ENCODE measurements around the gene OFD1.

Gene OFD1

GRCh38 chrX:13733506-13733905, 1.0 kb upstream of the OFD1 start:
- TF ChIP-seq CTCF (IDR thresholded peaks at IDR 0.05; ENCODE audit: control insufficient read depth, extremely low read depth, insufficient read depth): no peak
- peak overlapping the region; percentile 80 for H3K4me3 ChIP-seq (ENCODE audit: low read depth, low read length)
- no peak for DNase-seq (ENCODE audit: low read depth)

- no peak for TF ChIP-seq CTCF (IDR thresholded peaks at IDR 0.05; ENCODE audit: control insufficient read depth, extremely low read depth, insufficient read depth)
- no peak for DNase-seq (ENCODE audit: low read depth)
- H3K4me3 ChIP-seq (ENCODE audit: low read depth, low read length): no peak overlapping the region
These were observed 7.1 kb downstream of the OFD1 start for GRCh38 chrX:13741695-13742094.

GRCh38 chrX:13742397-13743176, 8.0 kb downstream of the OFD1 start:
- DNase-seq (ENCODE audit: low read depth): no peak
- no peak overlapping the region for H3K4me3 ChIP-seq (ENCODE audit: low read depth, low read length)
- no peak for TF ChIP-seq CTCF (IDR thresholded peaks at IDR 0.05; ENCODE audit: control insufficient read depth, extremely low read depth, insufficient read depth)

GRCh38 chrX:13747836-13748235, 13.3 kb downstream of the OFD1 start:
- DNase-seq (ENCODE audit: low read depth): no peak
- peak; percentile 25; the same call in 1 of the 2 replicates for TF ChIP-seq CTCF (IDR thresholded peaks at IDR 0.05; ENCODE audit: control insufficient read depth, extremely low read depth, insufficient read depth)
- H3K4me3 ChIP-seq (ENCODE audit: low read depth, low read length): no peak overlapping the region

- no peak overlapping the region for H3K4me3 ChIP-seq (ENCODE audit: low read depth, low read length)
- no peak for DNase-seq (ENCODE audit: low read depth)
- TF ChIP-seq CTCF (IDR thresholded peaks at IDR 0.05; ENCODE audit: control insufficient read depth, extremely low read depth, insufficient read depth): no peak
These were observed 13.9 kb downstream of the OFD1 start for GRCh38 chrX:13748486-13748885.

- TF ChIP-seq CTCF (IDR thresholded peaks at IDR 0.05; ENCODE audit: control insufficient read depth, extremely low read depth, insufficient read depth): peak; percentile 45
- H3K4me3 ChIP-seq (ENCODE audit: low read depth, low read length): no peak overlapping the region
- no peak for DNase-seq (ENCODE audit: low read depth)
These were observed 15.7 kb downstream of the OFD1 start for GRCh38 chrX:13750204-13750603.

GRCh38 chrX:13750812-13751211, 16.3 kb downstream of the OFD1 start:
- no peak for DNase-seq (ENCODE audit: low read depth)
- no peak overlapping the region for H3K4me3 ChIP-seq (ENCODE audit: low read depth, low read length)

More at GRCh38 chrX:13750812-13751211, 16.3 kb downstream of the OFD1 start:
- no peak for TF ChIP-seq CTCF (IDR thresholded peaks at IDR 0.05; ENCODE audit: control insufficient read depth, extremely low read depth, insufficient read depth)

Data from LNCaP clone FGC (cell line).